Lower leg skin (tissue), 4 donors: ENCODE results near the gene MOXD1. TPM values are rescaled to one million over a fixed set of nuclear protein-coding genes. Genes with fewer than 3 reads are reported as not detected.

Source experiments
- DNase-seq, 2 donors: peaks; one replicate each; pipeline ENCODE4 v3.0.0-alpha.2; 2019; ENCODE audit warnings: low spot score in 2 of 2
- H3K4me3 ChIP-seq: fragments of 200-600 bp; sonication (generic); 2 replicates; pipeline ENCODE4 v1.5.1; 2017; ENCODE audit warnings: mild to moderate bottlenecking, low read depth; ENCODE audit not compliant: poor library complexity, severe bottlenecking
- POLR2A ChIP-seq, 2 donors: fragments of 450-650 bp; IDR thresholded peaks; one replicate each; pipeline ENCODE4 v1.6.1; 2016 to 2017; ENCODE audit warnings: antibody characterized with exemption in 2 of 2, mild to moderate bottlenecking in 1 of 2, moderate library complexity in 1 of 2
- WGBS, 2 donors: methylation state at CpG; one replicate each; pipeline ENCODE4 v1.1.5; 2018; 5-methylcytosine and 5-hydroxymethylcytosine counted together
- intact Hi-C: fragments of 100-400 bp; cut with DNase I; formaldehyde crosslinking; loops from one replicate; pipeline ENCODE4 v1.15.0; 2023; ENCODE audit warnings: low total_unique reads
- total RNA-seq, 4 donors: library from RNA; depleted of rRNA; stranded (reverse); fragments of >200 nt; gene quantifications; one replicate each; pipeline ENCODE4 v1.1.0, GENCODE V29; 2016
- TF ChIP-seq, protein P1 (sequence below), 3 donors: fragments of 450-650 bp; IDR thresholded peaks; one replicate each; pipeline ENCODE4 v1.5.1; 2016; ENCODE audit warnings: antibody characterized with exemption in 3 of 3, mild to moderate bottlenecking in 3 of 3, moderate library complexity in 2 of 3

The MOXD1 gene
- total RNA-seq, 4 donors from 2014 or later = 12.8 to 17.8 (median 13.9) TPM

- 83 to 88% methylated on average over 4 of the region's 4 CpGs for WGBS, 2 donors
- intact Hi-C loops = no loop called here
These were observed 11.3 kb downstream of the MOXD1 start for GRCh38 chr6:132390017-132390416.

DNA sequence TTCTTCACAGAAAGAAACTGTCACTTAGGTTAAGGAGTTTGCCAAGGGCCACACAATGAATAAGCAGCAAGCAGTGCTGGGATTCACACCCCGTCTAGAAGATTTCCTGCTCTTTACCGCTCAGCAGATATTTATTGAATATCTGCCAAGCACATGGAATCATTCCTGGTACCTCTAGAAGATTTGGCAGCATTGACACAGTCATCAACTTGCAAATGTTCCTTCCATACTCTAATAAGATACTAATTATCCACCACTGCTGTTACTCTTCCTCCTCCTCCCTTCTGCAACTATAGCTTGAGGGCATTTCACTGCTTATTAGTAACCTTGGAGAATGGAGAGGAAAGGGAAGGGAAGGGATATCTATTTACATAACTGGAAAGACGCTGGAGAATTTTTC lies 13.0 kb downstream of the MOXD1 start:
- H3K4me3 ChIP-seq = no peak overlapping the region
- intact Hi-C loops = no loop called here
- DNase-seq = no peak
- WGBS, 2 donors = 16 to 40% methylated on average over 3 of the region's 3 CpGs
- TF ChIP-seq, protein P1, sequence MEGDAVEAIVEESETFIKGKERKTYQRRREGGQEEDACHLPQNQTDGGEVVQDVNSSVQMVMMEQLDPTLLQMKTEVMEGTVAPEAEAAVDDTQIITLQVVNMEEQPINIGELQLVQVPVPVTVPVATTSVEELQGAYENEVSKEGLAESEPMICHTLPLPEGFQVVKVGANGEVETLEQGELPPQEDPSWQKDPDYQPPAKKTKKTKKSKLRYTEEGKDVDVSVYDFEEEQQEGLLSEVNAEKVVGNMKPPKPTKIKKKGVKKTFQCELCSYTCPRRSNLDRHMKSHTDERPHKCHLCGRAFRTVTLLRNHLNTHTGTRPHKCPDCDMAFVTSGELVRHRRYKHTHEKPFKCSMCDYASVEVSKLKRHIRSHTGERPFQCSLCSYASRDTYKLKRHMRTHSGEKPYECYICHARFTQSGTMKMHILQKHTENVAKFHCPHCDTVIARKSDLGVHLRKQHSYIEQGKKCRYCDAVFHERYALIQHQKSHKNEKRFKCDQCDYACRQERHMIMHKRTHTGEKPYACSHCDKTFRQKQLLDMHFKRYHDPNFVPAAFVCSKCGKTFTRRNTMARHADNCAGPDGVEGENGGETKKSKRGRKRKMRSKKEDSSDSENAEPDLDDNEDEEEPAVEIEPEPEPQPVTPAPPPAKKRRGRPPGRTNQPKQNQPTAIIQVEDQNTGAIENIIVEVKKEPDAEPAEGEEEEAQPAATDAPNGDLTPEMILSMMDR (IDR thresholded peaks at IDR 0.05) = no peak
- TF ChIP-seq POLR2A (IDR thresholded peaks at IDR 0.05) = no peak

More at GRCh38 chr6:132390017-132390416, 11.3 kb downstream of the MOXD1 start:
- no peak overlapping the region for H3K4me3 ChIP-seq
- TF ChIP-seq POLR2A (IDR thresholded peaks at IDR 0.05) = no peak
- TF ChIP-seq, protein P1 (IDR thresholded peaks at IDR 0.05) = no peak
- no peak for DNase-seq

- 69 to 77% methylated on average over 3 of the region's 3 CpGs for WGBS, 2 donors
These were observed 18.6 kb downstream of the MOXD1 start for GRCh38 chr6:132382630-132383175.

DNA sequence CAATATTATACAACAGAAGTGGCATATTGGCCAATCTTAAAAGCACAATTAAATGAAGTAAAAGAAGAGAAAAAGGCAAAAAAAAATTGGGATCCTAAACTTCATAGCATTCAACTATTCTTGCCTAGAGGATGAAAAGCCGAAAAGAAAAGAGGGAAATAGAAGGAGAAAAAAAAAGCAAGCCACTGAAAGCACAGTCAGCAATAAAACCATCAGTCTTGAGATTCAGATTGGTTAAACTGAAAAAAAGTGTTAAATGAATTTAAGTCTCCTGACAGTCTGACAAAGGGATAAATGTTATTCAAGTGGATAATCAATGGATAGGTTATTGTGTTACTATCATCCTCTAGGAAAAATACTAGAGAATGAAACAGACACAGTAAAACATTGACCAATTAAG lies 19.9 kb downstream of the MOXD1 start:
- TF ChIP-seq, protein P1 (IDR thresholded peaks at IDR 0.05) = no peak
- TF ChIP-seq POLR2A (IDR thresholded peaks at IDR 0.05) = no peak
- intact Hi-C loops = no loop called here
- WGBS, 2 donors = 93 to 96% methylated on average over 1 of the region's 1 CpG
- H3K4me3 ChIP-seq = no peak overlapping the region
- no peak for DNase-seq

More at GRCh38 chr6:132382630-132383175, 18.6 kb downstream of the MOXD1 start:
- DNase-seq = no peak
- TF ChIP-seq POLR2A (IDR thresholded peaks at IDR 0.05) = no peak
- TF ChIP-seq, protein P1 (IDR thresholded peaks at IDR 0.05) = no peak
- H3K4me3 ChIP-seq = no peak overlapping the region
- intact Hi-C loops = no loop called here

DNA sequence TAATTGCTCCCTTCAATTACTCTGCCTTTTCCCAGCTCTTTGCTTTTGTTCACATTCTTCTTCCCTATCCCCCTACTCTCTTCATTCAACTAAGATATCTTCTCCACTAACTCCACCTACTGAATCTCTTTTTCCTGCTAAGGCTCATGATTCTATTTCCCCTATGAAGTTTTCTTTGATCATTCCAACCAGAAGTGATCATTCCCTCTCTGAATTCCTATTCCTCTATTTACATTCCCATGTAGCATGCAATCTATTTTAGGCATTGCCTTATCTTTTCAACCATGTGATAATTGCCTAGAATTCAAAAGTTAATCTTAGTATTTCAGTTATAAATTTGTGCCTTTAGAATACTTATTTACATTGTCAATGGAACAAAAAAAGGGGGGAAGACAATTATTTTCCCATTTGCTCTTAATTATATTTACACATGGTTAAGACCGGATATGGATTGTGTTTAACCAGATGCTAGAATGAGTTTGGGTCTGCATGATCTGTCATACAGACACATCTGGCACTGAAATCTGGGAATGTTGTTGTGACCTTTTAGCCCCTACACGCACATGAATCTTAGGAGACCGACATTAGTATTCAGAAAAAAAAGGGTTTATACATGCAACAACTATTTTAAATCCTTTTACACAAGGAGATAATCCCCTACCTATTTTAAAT lies 20.8 kb downstream of the MOXD1 start:
- WGBS, 2 donors = 81% methylated on average over 3 of the region's 3 CpGs
- no peak for DNase-seq
- no peak for TF ChIP-seq POLR2A (IDR thresholded peaks at IDR 0.05)
- TF ChIP-seq, protein P1 (IDR thresholded peaks at IDR 0.05) = no peak
- H3K4me3 ChIP-seq = no peak overlapping the region
- intact Hi-C loops = no loop called here
